NT2/D1 (cell line): ENCODE measurements around the gene RPSA.

Source experiments
- YY1 ChIP-seq: IDR thresholded peaks from 2 replicates; pipeline ENCODE4 v1.6.1; 2011; ENCODE audit not compliant: insufficient read length, insufficient read depth
- ZNF274 ChIP-seq: IDR thresholded peaks from 2 replicates; pipeline ENCODE4 v1.6.1; 2011; ENCODE audit warnings: mild to moderate bottlenecking, low read depth, low read length

DNA sequence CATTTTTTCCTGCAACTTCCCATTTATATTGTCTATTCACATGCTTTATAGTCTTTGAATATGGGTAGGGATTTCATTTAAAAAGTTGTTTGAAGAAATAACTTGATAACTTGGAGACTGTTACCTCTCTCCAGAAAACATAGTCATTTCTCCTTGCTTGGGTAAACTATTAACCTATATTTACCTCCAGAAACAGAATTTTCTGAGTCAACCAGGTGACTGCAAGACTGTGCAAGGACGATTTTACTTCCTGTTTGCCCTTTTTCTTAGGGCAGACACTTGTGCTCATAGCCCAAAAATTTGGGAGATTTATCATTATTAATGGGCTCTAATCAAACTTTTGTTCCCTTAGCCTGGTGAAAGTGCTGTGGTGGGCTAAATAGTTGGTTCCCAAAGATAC is 46.6 kb downstream of the RPSA start:
- TF ChIP-seq YY1 (no peak), ZNF274 (no peak)
